Measurements from ENCODE around the gene CNIH3. TPM values are rescaled to one million over a fixed set of nuclear protein-coding genes. Genes with fewer than 3 reads are reported as not detected.

Gene CNIH3
- total and polyA plus RNA-seq, 7 experiments from 2014 or later, result 1.0 to 4.2 (median 2.0) TPM

GRCh38 chr1:224626042-224626441 lies 9.9 kb downstream of the CNIH3 start:
- Histone ChIP-seq H3K27ac (ENCODE audit: low read depth, low read length) (no peak overlapping the region), H3K4me1 (ENCODE audit: control insufficient read depth in 2 of 2, insufficient read depth in 2 of 2, low read length in 2 of 2) (peaks cover 18 to 25% of the 10 kb centered on the region in 2 donors), H3K9me3 (ENCODE audit: control insufficient read depth in 2 of 3, low read length in 3 of 3) (peaks cover 0 to 11% (median 0%) of the 10 kb centered on the region in 3 experiments), H3K27me3 (ENCODE audit: control insufficient read depth in 2 of 2, insufficient read depth in 2 of 2, low read length in 2 of 2) (no peaks in the 10 kb centered on the region), H3K36me3 (ENCODE audit: control insufficient read depth in 2 of 3, insufficient read depth in 3 of 3, low read length in 3 of 3) (no peaks in the 10 kb centered on the region), H3K4me3 (ENCODE audit: low read length) (no peak overlapping the region)
- DNase-seq, result no peak
- Mint-ChIP-seq H3K36me3 (peaks cover 5 to 21% (median 7%) of the 10 kb centered on the region in 5 donors), H3K27ac (peak overlapping the region in 5 of 9 donors; percentile 4 to 83 (median 72)), H3K4me3 (no peak overlapping the region), H3K4me1 (peaks cover 22 to 41% (median 31%) of the 10 kb centered on the region in 7 donors), H3K27me3 (peaks cover 26 to 39% (median 33%) of the 10 kb centered on the region in 5 donors), H3K9me3 (peaks cover 0 to 20% (median 13%) of the 10 kb centered on the region in 11 donors)
- no peak for ATAC-seq
- ChIA-PET POLR2A (no interaction called here), CTCF (no interaction called here)
- intact Hi-C loops (cut with micrococcal nuclease), result loop anchor here in 1 of 2 donors (10.0 kb wide), 3 partner anchors 271 to 1369 kb away; partner anchors contain the start of genes CAPN2, CNIH4 and SDE2

- H3K27me3 Mint-ChIP-seq, result peaks cover 6 to 34% (median 14%) of the 10 kb centered on the region in 5 donors
- ATAC-seq, result no peak
- H3K4me3 Mint-ChIP-seq, result no peak overlapping the region
- Histone ChIP-seq H3K4me3 (ENCODE audit: low read length) (no peak overlapping the region), H3K27me3 (ENCODE audit: control insufficient read depth in 2 of 2, insufficient read depth in 2 of 2, low read length in 2 of 2) (no peaks in the 10 kb centered on the region), H3K9me3 (ENCODE audit: control insufficient read depth in 2 of 3, low read length in 3 of 3) (no peaks in the 10 kb centered on the region), H3K36me3 (ENCODE audit: control insufficient read depth in 2 of 3, insufficient read depth in 3 of 3, low read length in 3 of 3) (no peaks in the 10 kb centered on the region), H3K27ac (ENCODE audit: low read depth, low read length) (no peak overlapping the region), H3K4me1 (ENCODE audit: control insufficient read depth in 2 of 2, insufficient read depth in 2 of 2, low read length in 2 of 2) (peaks cover under 1 to 3% of the 10 kb centered on the region in 2 donors)
- intact Hi-C loops (cut with micrococcal nuclease), result loop anchor here in 1 of 2 donors (10.0 kb wide), 3 partner anchors 275 to 1365 kb away; partner anchors contain the start of genes CAPN2, CNIH4 and SDE2
- H3K9me3 Mint-ChIP-seq, result no peaks in the 10 kb centered on the region
- DNase-seq, result no peak
- ChIA-PET CTCF (interaction anchor here (0.6 kb wide), 1 partner anchor 910 kb away, joined by 4 read pairs; no protein-coding TSS in a partner anchor), POLR2A (no interaction called here)
- peaks cover 0 to 3% (median 0%) of the 10 kb centered on the region in 5 donors for H3K36me3 Mint-ChIP-seq
- H3K4me1 Mint-ChIP-seq, result peaks cover under 1 to 16% (median 6%) of the 10 kb centered on the region in 7 donors
- H3K27ac Mint-ChIP-seq, result no peak overlapping the region
Measured at GRCh38 chr1:224629965-224630364, 13.8 kb downstream of the CNIH3 start.

GRCh38 chr1:224631462-224632115 lies 15.5 kb downstream of the CNIH3 start:
- H3K27me3 ChIP-seq (ENCODE audit: control insufficient read depth in 2 of 2, insufficient read depth in 2 of 2, low read length in 2 of 2), result no peaks in the 10 kb centered on the region
- H3K4me1 Mint-ChIP-seq, result peaks cover 0 to 5% (median 0%) of the 10 kb centered on the region in 7 donors
- no peak for DNase-seq
- peak overlapping the region in 1 of 9 donors; percentile 62 for H3K27ac Mint-ChIP-seq
- H3K36me3 ChIP-seq (ENCODE audit: control insufficient read depth in 2 of 3, insufficient read depth in 3 of 3, low read length in 3 of 3), result no peaks in the 10 kb centered on the region
- CTCF ChIA-PET, result no interaction called here
- ATAC-seq, result no peak
- H3K36me3 Mint-ChIP-seq, result peaks cover 0 to 3% (median 0%) of the 10 kb centered on the region in 5 donors
- H3K4me1 ChIP-seq (ENCODE audit: control insufficient read depth in 2 of 2, insufficient read depth in 2 of 2, low read length in 2 of 2), result no peaks in the 10 kb centered on the region
- no peak overlapping the region for H3K4me3 ChIP-seq (ENCODE audit: low read length)
- H3K9me3 Mint-ChIP-seq, result no peaks in the 10 kb centered on the region
- no peaks in the 10 kb centered on the region for H3K9me3 ChIP-seq (ENCODE audit: control insufficient read depth in 2 of 3, low read length in 3 of 3)
- intact Hi-C loops (cut with micrococcal nuclease), result no loop called here
- H3K27me3 Mint-ChIP-seq, result peaks cover 6 to 29% (median 14%) of the 10 kb centered on the region in 5 donors
- POLR2A ChIA-PET, result no interaction called here
- H3K27ac ChIP-seq (ENCODE audit: low read depth, low read length), result no peak overlapping the region
- H3K4me3 Mint-ChIP-seq, result no peak overlapping the region

- Histone ChIP-seq H3K4me1 (ENCODE audit: control insufficient read depth in 2 of 2, insufficient read depth in 2 of 2, low read length in 2 of 2) (no peaks in the 10 kb centered on the region), H3K27ac (ENCODE audit: low read depth, low read length) (no peak overlapping the region), H3K27me3 (ENCODE audit: control insufficient read depth in 2 of 2, insufficient read depth in 2 of 2, low read length in 2 of 2) (no peaks in the 10 kb centered on the region), H3K36me3 (ENCODE audit: control insufficient read depth in 2 of 3, insufficient read depth in 3 of 3, low read length in 3 of 3) (no peaks in the 10 kb centered on the region), H3K9me3 (ENCODE audit: control insufficient read depth in 2 of 3, low read length in 3 of 3) (no peaks in the 10 kb centered on the region), H3K4me3 (ENCODE audit: low read length) (no peak overlapping the region)
- peaks cover 0 to 7% (median under 1%) of the 10 kb centered on the region in 7 donors for H3K4me1 Mint-ChIP-seq
- CTCF ChIA-PET, result no interaction called here
- H3K27ac Mint-ChIP-seq, result no peak overlapping the region
- POLR2A ChIA-PET, result no interaction called here
- peaks cover 0 to 3% (median 0%) of the 10 kb centered on the region in 5 donors for H3K36me3 Mint-ChIP-seq
- peaks cover 6 to 29% (median 16%) of the 10 kb centered on the region in 5 donors for H3K27me3 Mint-ChIP-seq
- intact Hi-C loops (cut with micrococcal nuclease), result no loop called here
- no peak for ATAC-seq
- H3K9me3 Mint-ChIP-seq, result no peaks in the 10 kb centered on the region
- H3K4me3 Mint-ChIP-seq, result no peak overlapping the region
- no peak for DNase-seq
Measured at GRCh38 chr1:224632381-224632871, 16.3 kb downstream of the CNIH3 start.

GRCh38 chr1:224632921-224633321 lies 16.8 kb downstream of the CNIH3 start:
- Histone ChIP-seq H3K9me3 (ENCODE audit: control insufficient read depth in 2 of 3, low read length in 3 of 3) (no peaks in the 10 kb centered on the region), H3K27ac (ENCODE audit: low read depth, low read length) (no peak overlapping the region), H3K36me3 (ENCODE audit: control insufficient read depth in 2 of 3, insufficient read depth in 3 of 3, low read length in 3 of 3) (no peaks in the 10 kb centered on the region), H3K27me3 (ENCODE audit: control insufficient read depth in 2 of 2, insufficient read depth in 2 of 2, low read length in 2 of 2) (no peaks in the 10 kb centered on the region), H3K4me1 (ENCODE audit: control insufficient read depth in 2 of 2, insufficient read depth in 2 of 2, low read length in 2 of 2) (no peaks in the 10 kb centered on the region), H3K4me3 (ENCODE audit: low read length) (no peak overlapping the region)
- DNase-seq (no peak), ATAC-seq (no peak)
- H3K27ac Mint-ChIP-seq, result no peak overlapping the region
- CTCF ChIA-PET, result no interaction called here
- intact Hi-C loops (cut with micrococcal nuclease), result no loop called here
- H3K36me3 Mint-ChIP-seq, result peaks cover 0 to 3% (median 0%) of the 10 kb centered on the region in 5 donors
- POLR2A ChIA-PET, result no interaction called here
- no peak overlapping the region for H3K4me3 Mint-ChIP-seq
- H3K27me3 Mint-ChIP-seq, result peaks cover 6 to 29% (median 17%) of the 10 kb centered on the region in 5 donors
- no peaks in the 10 kb centered on the region for H3K9me3 Mint-ChIP-seq
- H3K4me1 Mint-ChIP-seq, result peaks cover 3 to 12% (median 6%) of the 10 kb centered on the region in 7 donors

- no peak overlapping the region for H3K27ac ChIP-seq (ENCODE audit: low read depth, low read length)
- no peak for DNase-seq
- no peak overlapping the region for H3K4me3 ChIP-seq (ENCODE audit: low read length)
- Mint-ChIP-seq H3K36me3 (peaks cover 0 to 3% (median 0%) of the 10 kb centered on the region in 5 donors), H3K9me3 (no peaks in the 10 kb centered on the region), H3K4me1 (peaks cover 5 to 18% (median 10%) of the 10 kb centered on the region in 7 donors), H3K4me3 (no peak overlapping the region), H3K27ac (no peak overlapping the region), H3K27me3 (peaks cover 0 to 25% (median 11%) of the 10 kb centered on the region in 5 donors)
- no peaks in the 10 kb centered on the region for H3K36me3 ChIP-seq (ENCODE audit: control insufficient read depth in 2 of 3, insufficient read depth in 3 of 3, low read length in 3 of 3)
- intact Hi-C loops (cut with micrococcal nuclease), result no loop called here
- H3K27me3 ChIP-seq (ENCODE audit: control insufficient read depth in 2 of 2, insufficient read depth in 2 of 2, low read length in 2 of 2), result no peaks in the 10 kb centered on the region
- H3K4me1 ChIP-seq (ENCODE audit: control insufficient read depth in 2 of 2, insufficient read depth in 2 of 2, low read length in 2 of 2), result no peaks in the 10 kb centered on the region
- POLR2A ChIA-PET, result interaction anchor here (0.6 kb wide), 1 partner anchor 19 kb away, joined by 3 read pairs; no protein-coding TSS in a partner anchor
- ATAC-seq, result no peak
- H3K9me3 ChIP-seq (ENCODE audit: control insufficient read depth in 2 of 3, low read length in 3 of 3), result no peaks in the 10 kb centered on the region
- CTCF ChIA-PET, result no interaction called here
Measured at GRCh38 chr1:224635356-224635755, 19.2 kb downstream of the CNIH3 start.
